SK-N-MC (cell line): Measurements from ENCODE around the gene PRIMPOL.

Experiments
- DNase-seq: peaks from one replicate; pipeline ENCODE4 v3.0.0-alpha.2; 2011; ENCODE audit warnings: low read depth, low spot score
- H3K27ac ChIP-seq: fragments of 200-600 bp; sonication (generic); 2 replicates; pipeline ENCODE4 v1.5.1; 2016; ENCODE audit warnings: mixed run types
- H3K36me3 ChIP-seq: fragments of 200-600 bp; sonication (generic); 2 replicates; pipeline ENCODE4 v1.6.1; 2017; ENCODE audit warnings: antibody characterized with exemption, low read length, mixed read lengths; ENCODE audit not compliant: insufficient read depth
- H3K4me3 ChIP-seq: fragments of 200-600 bp; sonication (generic); 2 replicates; pipeline ENCODE4 v1.5.1; 2016
- H3K9ac ChIP-seq: fragments of 200-600 bp; sonication (generic); 2 replicates; pipeline ENCODE4 v1.8.0; 2017; ENCODE audit warnings: mixed run types, mixed read lengths; ENCODE audit not compliant: insufficient read length
- H3K9me3 ChIP-seq: fragments of 200-600 bp; sonication (generic); 2 replicates; pipeline ENCODE4 v1.6.1; 2017; ENCODE audit warnings: low read depth, mild to moderate bottlenecking, antibody characterized with exemption, low read length, moderate library complexity, mixed read lengths
- EZH2 ChIP-seq: fragments of 200-600 bp; sonication (generic); IDR thresholded peaks from one replicate; pipeline ENCODE4 v1.6.1; 2017; ENCODE audit warnings: antibody characterized with exemption
- FOXP2 ChIP-seq: optimal IDR thresholded peaks from 2 replicates; pipeline ENCODE3; 2011; ENCODE audit warnings: mild to moderate bottlenecking, moderate library complexity; ENCODE audit not compliant: insufficient read depth; ENCODE audit errors: extremely low read length, control extremely low read depth
- POLR2AphosphoS5 ChIP-seq: IDR thresholded peaks from 2 replicates; pipeline ENCODE4 v1.6.1; 2012; ENCODE audit warnings: mild to moderate bottlenecking, low read depth, low read length, borderline replicate concordance

The PRIMPOL gene

GRCh38 chr4:184668511-184669114 lies 19.1 kb downstream of the PRIMPOL start:
- Histone ChIP-seq H3K4me3 (no peak overlapping the region), H3K27ac (no peak overlapping the region), H3K9me3 (no peaks in the 10 kb centered on the region), H3K9ac (no peak overlapping the region), H3K36me3 (peaks cover 17% of the 10 kb centered on the region)
- TF ChIP-seq POLR2AphosphoS5 (no peak), FOXP2 (no peak), EZH2 (no peak)
- no peak for DNase-seq

- peaks cover 15% of the 10 kb centered on the region for H3K36me3 ChIP-seq
- TF ChIP-seq FOXP2 (no peak), EZH2 (no peak), POLR2AphosphoS5 (no peak)
- no peak for DNase-seq
These were observed 19.7 kb downstream of the PRIMPOL start for GRCh38 chr4:184669251-184669650.

GRCh38 chr4:184671101-184671500 lies 21.6 kb downstream of the PRIMPOL start:
- Histone ChIP-seq H3K9ac (no peak overlapping the region), H3K27ac (no peak overlapping the region), H3K4me3 (no peak overlapping the region), H3K36me3 (peaks cover 14% of the 10 kb centered on the region; the same call in 1 of the 2 replicates), H3K9me3 (no peaks in the 10 kb centered on the region)
- no peak for DNase-seq
- TF ChIP-seq FOXP2, result no peak
- no peak for TF ChIP-seq EZH2
- no peak for TF ChIP-seq POLR2AphosphoS5

More at GRCh38 chr4:184669251-184669650, 19.7 kb downstream of the PRIMPOL start:
- Histone ChIP-seq H3K9me3 (no peaks in the 10 kb centered on the region), H3K9ac (no peak overlapping the region), H3K27ac (no peak overlapping the region), H3K4me3 (no peak overlapping the region)

GRCh38 chr4:184672741-184673140 lies 23.2 kb downstream of the PRIMPOL start:
- TF ChIP-seq POLR2AphosphoS5 (no peak), FOXP2 (no peak), EZH2 (no peak)
- H3K9me3 ChIP-seq, result no peaks in the 10 kb centered on the region
- no peak overlapping the region for H3K4me3 ChIP-seq
- no peak for DNase-seq
- H3K27ac ChIP-seq, result no peak overlapping the region
- H3K36me3 ChIP-seq, result peaks cover 14% of the 10 kb centered on the region; the same call in 1 of the 2 replicates
- no peak overlapping the region for H3K9ac ChIP-seq

- Histone ChIP-seq H3K36me3 (peaks cover 9% of the 10 kb centered on the region; the same call in 1 of the 2 replicates), H3K27ac (no peak overlapping the region), H3K9me3 (no peaks in the 10 kb centered on the region), H3K4me3 (no peak overlapping the region), H3K9ac (no peak overlapping the region)
- TF ChIP-seq FOXP2, result no peak
- TF ChIP-seq EZH2, result no peak
- no peak for DNase-seq
These were observed 24.5 kb downstream of the PRIMPOL start for GRCh38 chr4:184674011-184674410.

- no peak for DNase-seq
- Histone ChIP-seq H3K27ac (no peak overlapping the region), H3K4me3 (no peak overlapping the region), H3K36me3 (peaks cover 14% of the 10 kb centered on the region; the same call in 1 of the 2 replicates), H3K9me3 (no peaks in the 10 kb centered on the region; the same call in 1 of the 2 replicates), H3K9ac (no peak overlapping the region)
- TF ChIP-seq FOXP2, result no peak
- no peak for TF ChIP-seq POLR2AphosphoS5
- no peak for TF ChIP-seq EZH2
These were observed 25.5 kb downstream of the PRIMPOL start for GRCh38 chr4:184675018-184675417.

GRCh38 chr4:184675821-184676492 lies 26.4 kb downstream of the PRIMPOL start:
- H3K9me3 ChIP-seq, result no peaks in the 10 kb centered on the region; the same call in 1 of the 2 replicates
- DNase-seq, result no peak
- H3K9ac ChIP-seq, result no peak overlapping the region
- no peak overlapping the region for H3K27ac ChIP-seq
- no peak overlapping the region for H3K4me3 ChIP-seq
- peaks cover 14% of the 10 kb centered on the region; the same call in 1 of the 2 replicates for H3K36me3 ChIP-seq
- TF ChIP-seq FOXP2 (no peak), POLR2AphosphoS5 (no peak), EZH2 (no peak)

GRCh38 chr4:184680698-184681097 lies 31.2 kb downstream of the PRIMPOL start:
- peaks cover 5% of the 10 kb centered on the region; the same call in 1 of the 2 replicates for H3K36me3 ChIP-seq
- H3K9me3 ChIP-seq, result no peaks in the 10 kb centered on the region; the same call in 1 of the 2 replicates
- TF ChIP-seq FOXP2 (no peak), POLR2AphosphoS5 (no peak), EZH2 (no peak)
- no peak overlapping the region for H3K9ac ChIP-seq
- H3K4me3 ChIP-seq, result no peak overlapping the region
- H3K27ac ChIP-seq, result no peak overlapping the region
- no peak for DNase-seq
